ENCODE measurements around the gene PRKN. TPM values are rescaled to one million over a fixed set of nuclear protein-coding genes. Genes with fewer than 3 reads are reported as not detected.

Gene PRKN
- total RNA-seq, 1 experiment from 2014 or later = not detected

GRCh38 chr6:161701056-161701455 is 1026.5 kb downstream of the PRKN start:
- ChIA-PET POLR2A (ENCODE audit: unreplicated experiment) (no interaction called here), CTCF (no interaction called here)
- Histone ChIP-seq H3F3A (ENCODE audit: insufficient read depth, low read depth) (no peaks in the 10 kb centered on the region), H3K27me3 (ENCODE audit: insufficient read depth, low read depth) (no peaks in the 10 kb centered on the region), H3K4me3 (no peak overlapping the region), H3K9me3 (ENCODE audit: insufficient read depth, low read depth) (no peaks in the 10 kb centered on the region), H3K4me1 (replicated peaks; ENCODE audit: insufficient read depth) (no peaks in the 10 kb centered on the region), H2AFZ (no peak overlapping the region), H3K4me2 (no peak overlapping the region), H3K27ac (no peak overlapping the region), H4K20me1 (ENCODE audit: insufficient read depth) (no peaks in the 10 kb centered on the region), H3K79me2 (ENCODE audit: low read depth) (no peaks in the 10 kb centered on the region), H3K36me3 (ENCODE audit: low read depth) (no peaks in the 10 kb centered on the region), H3K9me2 (ENCODE audit: insufficient read depth) (no peaks in the 10 kb centered on the region)
- BruUV-seq (replicated peaks) = no TSS peak
- intact Hi-C loops (cut with micrococcal nuclease; ENCODE audit: unreplicated experiment) = no loop called here
- no peak for DNase-seq
- TF ChIP-seq CTCF (conservative IDR thresholded peaks at IDR 0.05) (no peak), EZH2 (IDR thresholded peaks at IDR 0.05; ENCODE audit: low read depth) (no peak)

- TF ChIP-seq EZH2 (IDR thresholded peaks at IDR 0.05; ENCODE audit: low read depth) = no peak
- no peak for TF ChIP-seq CTCF (conservative IDR thresholded peaks at IDR 0.05)
- Histone ChIP-seq H3K27me3 (ENCODE audit: insufficient read depth, low read depth) (no peaks in the 10 kb centered on the region), H3K9me3 (ENCODE audit: insufficient read depth, low read depth) (no peaks in the 10 kb centered on the region), H3K4me3 (no peak overlapping the region), H3K36me3 (ENCODE audit: low read depth) (no peaks in the 10 kb centered on the region), H3F3A (ENCODE audit: insufficient read depth, low read depth) (no peaks in the 10 kb centered on the region), H3K4me2 (no peak overlapping the region), H3K4me1 (replicated peaks; ENCODE audit: insufficient read depth) (no peaks in the 10 kb centered on the region), H3K79me2 (ENCODE audit: low read depth) (no peaks in the 10 kb centered on the region), H3K9me2 (ENCODE audit: insufficient read depth) (no peaks in the 10 kb centered on the region), H4K20me1 (ENCODE audit: insufficient read depth) (no peaks in the 10 kb centered on the region), H3K27ac (no peak overlapping the region), H2AFZ (no peak overlapping the region)
- CTCF ChIA-PET = no interaction called here
- intact Hi-C loops (cut with micrococcal nuclease; ENCODE audit: unreplicated experiment) = no loop called here
- no peak for DNase-seq
- BruUV-seq (replicated peaks) = no TSS peak
- POLR2A ChIA-PET (ENCODE audit: unreplicated experiment) = no interaction called here
Measured at GRCh38 chr6:161696801-161697200, 1030.8 kb downstream of the PRKN start.

- Histone ChIP-seq H3K4me1 (replicated peaks; ENCODE audit: insufficient read depth) (no peaks in the 10 kb centered on the region), H2AFZ (no peak overlapping the region), H3K4me3 (no peak overlapping the region), H3K9me2 (ENCODE audit: insufficient read depth) (no peaks in the 10 kb centered on the region), H4K20me1 (ENCODE audit: insufficient read depth) (no peaks in the 10 kb centered on the region), H3K4me2 (no peak overlapping the region), H3K27me3 (ENCODE audit: insufficient read depth, low read depth) (no peaks in the 10 kb centered on the region), H3F3A (ENCODE audit: insufficient read depth, low read depth) (no peaks in the 10 kb centered on the region), H3K79me2 (ENCODE audit: low read depth) (no peaks in the 10 kb centered on the region), H3K36me3 (ENCODE audit: low read depth) (no peaks in the 10 kb centered on the region), H3K27ac (no peak overlapping the region), H3K9me3 (ENCODE audit: insufficient read depth, low read depth) (no peaks in the 10 kb centered on the region)
- ChIA-PET CTCF (no interaction called here), POLR2A (ENCODE audit: unreplicated experiment) (no interaction called here)
- DNase-seq = no peak
- TF ChIP-seq CTCF (conservative IDR thresholded peaks at IDR 0.05) (peak; percentile 47), EZH2 (IDR thresholded peaks at IDR 0.05; ENCODE audit: low read depth) (no peak)
- no TSS peak for BruUV-seq (replicated peaks)
- intact Hi-C loops (cut with micrococcal nuclease; ENCODE audit: unreplicated experiment) = no loop called here
Measured at GRCh38 chr6:161694995-161695394, 1032.6 kb downstream of the PRKN start.
